ENCODE measurements around the gene TXNL1.

TXNL1 gene

DNA sequence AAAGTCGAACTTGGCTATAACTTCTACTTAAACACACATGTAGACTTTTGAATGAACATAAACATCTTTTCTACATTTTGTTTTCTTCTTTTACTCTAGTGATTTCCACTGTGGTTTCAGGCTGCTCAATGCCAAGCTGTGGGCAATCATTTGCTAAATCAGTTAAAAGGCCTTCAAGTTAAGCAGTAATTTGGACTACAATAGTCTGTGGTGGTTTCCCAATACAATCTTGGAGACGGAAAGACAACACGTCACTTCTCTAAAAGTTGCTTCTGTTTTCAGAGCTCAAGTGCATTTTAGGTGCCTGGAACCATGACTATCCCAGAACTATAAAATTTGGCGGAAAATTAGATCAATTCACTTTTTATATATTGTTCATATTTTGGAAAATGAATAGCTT, 69.4 kb downstream of the TXNL1 start:
- no peak overlapping the region for H3K4me3 ChIP-seq (ENCODE audit: insufficient read length, low read depth)
- H3K27me3 ChIP-seq (ENCODE audit: insufficient read depth, insufficient read length) = no peaks in the 10 kb centered on the region
- H3K4me1 ChIP-seq (ENCODE audit: insufficient read depth, insufficient read length) = no peaks in the 10 kb centered on the region
- no peaks in the 10 kb centered on the region for H3K36me3 ChIP-seq (ENCODE audit: insufficient read depth, insufficient read length, low read length)
- DNase-seq (ENCODE audit: low read depth, low spot score) = no peak
- no peaks in the 10 kb centered on the region for H3K9me3 ChIP-seq (ENCODE audit: insufficient read depth, low read length)
- H3K9ac ChIP-seq (ENCODE audit: insufficient read length, low read depth) = no peak overlapping the region
- no peak for TF ChIP-seq ZNF274 (IDR thresholded peaks at IDR 0.05; ENCODE audit: low read depth, low read length)
- no peak for TF ChIP-seq SUZ12 (IDR thresholded peaks at IDR 0.05; ENCODE audit: extremely low read depth, insufficient read depth, insufficient read length)
- no peak for TF ChIP-seq YY1 (IDR thresholded peaks at IDR 0.05; ENCODE audit: insufficient read depth, insufficient read length)

DNA sequence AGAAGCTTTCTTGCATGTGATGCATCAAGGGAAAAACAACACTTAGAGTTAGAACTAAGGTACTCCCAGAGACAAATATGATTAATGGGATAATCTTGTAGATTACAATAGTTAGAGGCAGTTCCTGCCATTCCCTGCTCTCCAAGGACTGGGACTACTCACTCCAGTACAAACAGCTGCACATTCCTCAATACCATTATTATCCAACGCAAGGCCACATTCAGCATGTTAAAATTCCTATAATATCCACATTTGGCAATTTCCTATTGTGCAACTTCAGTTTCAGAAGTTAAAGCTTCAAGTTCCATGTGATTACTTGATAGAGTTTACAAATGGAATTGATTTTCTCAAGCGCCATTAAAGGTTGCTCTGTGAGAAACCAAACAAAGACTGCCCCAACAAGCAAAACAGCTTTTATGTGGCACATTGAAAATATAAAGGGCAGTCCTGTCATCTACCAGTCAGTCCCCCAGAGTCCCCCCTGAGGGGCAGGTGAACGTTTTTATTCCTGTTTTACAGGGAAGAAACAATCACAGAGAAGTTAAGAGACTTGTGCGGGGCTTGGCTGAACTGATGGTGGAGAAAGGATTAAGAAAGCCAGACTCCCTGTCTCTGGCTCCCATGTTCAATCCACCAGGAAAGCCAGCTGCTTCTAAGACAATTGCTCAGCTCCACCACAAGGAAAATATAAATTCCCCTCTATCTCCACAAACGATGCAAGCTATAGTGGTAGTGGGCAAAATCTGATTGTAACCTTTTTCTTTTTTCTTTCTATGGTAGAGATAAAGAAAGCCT, 72.6 kb downstream of the TXNL1 start:
- Histone ChIP-seq H3K27me3 (ENCODE audit: insufficient read depth, insufficient read length) (no peaks in the 10 kb centered on the region), H3K9me3 (ENCODE audit: insufficient read depth, low read length) (peaks cover 4% of the 10 kb centered on the region; the same call in 1 of the 2 replicates), H3K9ac (ENCODE audit: insufficient read length, low read depth) (no peak overlapping the region), H3K4me3 (ENCODE audit: insufficient read length, low read depth) (no peak overlapping the region), H3K36me3 (ENCODE audit: insufficient read depth, insufficient read length, low read length) (no peaks in the 10 kb centered on the region), H3K4me1 (ENCODE audit: insufficient read depth, insufficient read length) (no peaks in the 10 kb centered on the region)
- no peak for TF ChIP-seq SUZ12 (IDR thresholded peaks at IDR 0.05; ENCODE audit: extremely low read depth, insufficient read depth, insufficient read length)
- no peak for TF ChIP-seq YY1 (IDR thresholded peaks at IDR 0.05; ENCODE audit: insufficient read depth, insufficient read length)
- TF ChIP-seq ZNF274 (IDR thresholded peaks at IDR 0.05; ENCODE audit: low read depth, low read length) = no peak
- DNase-seq (ENCODE audit: low read depth, low spot score) = no peak

DNA sequence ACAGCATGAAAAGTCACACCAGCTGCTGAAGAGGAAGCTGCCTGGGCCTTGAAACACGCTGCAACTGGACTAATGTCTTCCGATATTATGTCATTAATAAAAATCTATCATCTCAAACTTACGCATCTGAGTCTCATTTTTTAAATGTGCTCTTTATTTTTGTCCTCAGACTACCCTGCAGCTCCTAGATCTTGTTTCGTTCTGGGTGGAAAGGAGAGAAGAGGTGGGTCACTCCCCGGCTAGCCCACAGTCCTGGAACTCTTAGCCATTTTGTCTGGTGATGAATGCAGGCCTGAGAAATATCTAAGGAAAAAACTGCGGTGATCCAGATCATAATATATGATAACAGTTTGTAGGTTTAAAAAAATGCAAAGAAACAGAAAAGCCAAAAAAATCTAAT, 73.3 kb downstream of the TXNL1 start:
- H3K4me3 ChIP-seq (ENCODE audit: insufficient read length, low read depth) = no peak overlapping the region
- peaks cover 4% of the 10 kb centered on the region; the same call in 1 of the 2 replicates for H3K9me3 ChIP-seq (ENCODE audit: insufficient read depth, low read length)
- DNase-seq (ENCODE audit: low read depth, low spot score) = no peak
- no peaks in the 10 kb centered on the region for H3K27me3 ChIP-seq (ENCODE audit: insufficient read depth, insufficient read length)
- TF ChIP-seq SUZ12 (IDR thresholded peaks at IDR 0.05; ENCODE audit: extremely low read depth, insufficient read depth, insufficient read length) = no peak
- no peak for TF ChIP-seq ZNF274 (IDR thresholded peaks at IDR 0.05; ENCODE audit: low read depth, low read length)
- no peak for TF ChIP-seq YY1 (IDR thresholded peaks at IDR 0.05; ENCODE audit: insufficient read depth, insufficient read length)
- no peak overlapping the region for H3K9ac ChIP-seq (ENCODE audit: insufficient read length, low read depth)
- H3K36me3 ChIP-seq (ENCODE audit: insufficient read depth, insufficient read length, low read length) = no peaks in the 10 kb centered on the region
- H3K4me1 ChIP-seq (ENCODE audit: insufficient read depth, insufficient read length) = no peaks in the 10 kb centered on the region

DNA sequence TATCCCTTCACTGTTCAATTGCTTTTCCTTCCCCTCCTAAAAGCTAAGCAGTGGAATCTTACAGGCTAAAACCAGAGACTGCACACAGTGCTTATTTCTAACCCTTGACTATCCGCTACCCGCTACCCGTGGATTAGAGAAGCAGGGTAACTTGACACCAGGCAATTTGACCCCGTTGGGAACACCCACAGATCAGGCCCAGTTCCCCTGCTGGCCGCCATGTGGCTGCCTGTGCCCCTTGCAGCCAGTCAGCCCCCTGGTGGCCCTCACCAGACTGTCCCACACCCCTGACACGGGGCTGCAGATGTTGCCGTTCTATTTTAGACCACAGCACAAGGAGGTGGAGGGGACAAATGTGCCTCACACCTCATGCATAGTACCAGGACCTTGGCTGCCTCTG, 74.8 kb downstream of the TXNL1 start:
- TF ChIP-seq YY1 (IDR thresholded peaks at IDR 0.05; ENCODE audit: insufficient read depth, insufficient read length) = no peak
- TF ChIP-seq ZNF274 (IDR thresholded peaks at IDR 0.05; ENCODE audit: low read depth, low read length) = no peak
- no peak for TF ChIP-seq SUZ12 (IDR thresholded peaks at IDR 0.05; ENCODE audit: extremely low read depth, insufficient read depth, insufficient read length)
- Histone ChIP-seq H3K4me1 (ENCODE audit: insufficient read depth, insufficient read length) (no peaks in the 10 kb centered on the region), H3K27me3 (ENCODE audit: insufficient read depth, insufficient read length) (no peaks in the 10 kb centered on the region), H3K9ac (ENCODE audit: insufficient read length, low read depth) (no peak overlapping the region), H3K9me3 (ENCODE audit: insufficient read depth, low read length) (peaks cover 4% of the 10 kb centered on the region; the same call in 1 of the 2 replicates), H3K36me3 (ENCODE audit: insufficient read depth, insufficient read length, low read length) (no peaks in the 10 kb centered on the region), H3K4me3 (ENCODE audit: insufficient read length, low read depth) (no peak overlapping the region)
- DNase-seq (ENCODE audit: low read depth, low spot score) = no peak

DNA sequence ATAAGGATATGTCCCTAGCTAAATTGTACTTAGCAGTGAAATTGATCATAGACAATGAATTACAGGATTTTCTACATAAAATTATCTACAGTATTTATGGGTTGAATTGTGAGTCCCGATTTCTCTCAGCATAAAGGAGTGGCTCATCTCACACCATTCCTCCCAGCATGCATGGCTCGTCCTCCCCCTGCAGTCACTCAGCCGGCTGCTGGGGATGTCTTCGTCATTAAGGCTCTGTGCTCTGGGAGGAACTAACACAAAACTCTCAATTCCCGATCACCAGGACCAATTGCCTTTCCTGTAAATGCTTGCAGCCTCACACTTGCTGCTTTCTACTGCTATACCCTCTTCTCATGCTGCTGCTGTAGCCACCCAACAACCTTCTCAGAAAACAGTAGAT, 75.9 kb downstream of the TXNL1 start:
- Histone ChIP-seq H3K27me3 (ENCODE audit: insufficient read depth, insufficient read length) (no peaks in the 10 kb centered on the region), H3K9ac (ENCODE audit: insufficient read length, low read depth) (no peak overlapping the region), H3K36me3 (ENCODE audit: insufficient read depth, insufficient read length, low read length) (no peaks in the 10 kb centered on the region), H3K4me3 (ENCODE audit: insufficient read length, low read depth) (no peak overlapping the region), H3K4me1 (ENCODE audit: insufficient read depth, insufficient read length) (no peaks in the 10 kb centered on the region), H3K9me3 (ENCODE audit: insufficient read depth, low read length) (peaks cover 4% of the 10 kb centered on the region; the same call in 1 of the 2 replicates)
- TF ChIP-seq SUZ12 (IDR thresholded peaks at IDR 0.05; ENCODE audit: extremely low read depth, insufficient read depth, insufficient read length) (no peak), ZNF274 (IDR thresholded peaks at IDR 0.05; ENCODE audit: low read depth, low read length) (no peak), YY1 (IDR thresholded peaks at IDR 0.05; ENCODE audit: insufficient read depth, insufficient read length) (no peak)
- no peak for DNase-seq (ENCODE audit: low read depth, low spot score)

DNA sequence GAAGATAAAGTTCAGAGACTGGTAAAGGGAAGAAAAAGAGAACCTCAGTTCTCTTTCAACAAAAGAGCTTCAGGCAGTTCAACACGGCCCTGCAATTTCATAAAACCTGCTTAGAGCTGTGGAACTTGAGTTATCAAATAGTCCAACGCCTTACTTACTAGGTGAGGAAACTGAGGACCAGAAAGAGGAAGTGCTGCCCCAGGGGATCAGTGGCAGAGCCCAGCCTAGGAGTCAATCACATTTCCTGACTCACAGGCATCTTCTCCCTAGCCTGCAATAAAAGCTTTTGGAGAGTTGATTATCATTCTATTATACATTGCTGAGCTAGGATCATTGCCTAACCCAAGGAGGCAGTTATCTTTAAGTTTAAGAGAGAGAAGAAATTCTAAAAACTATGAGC, 77.4 kb downstream of the TXNL1 start:
- TF ChIP-seq ZNF274 (IDR thresholded peaks at IDR 0.05; ENCODE audit: low read depth, low read length) (no peak), SUZ12 (IDR thresholded peaks at IDR 0.05; ENCODE audit: extremely low read depth, insufficient read depth, insufficient read length) (no peak), YY1 (IDR thresholded peaks at IDR 0.05; ENCODE audit: insufficient read depth, insufficient read length) (no peak)
- H3K4me3 ChIP-seq (ENCODE audit: insufficient read length, low read depth) = no peak overlapping the region
- H3K4me1 ChIP-seq (ENCODE audit: insufficient read depth, insufficient read length) = no peaks in the 10 kb centered on the region
- peaks cover 4% of the 10 kb centered on the region; the same call in 1 of the 2 replicates for H3K9me3 ChIP-seq (ENCODE audit: insufficient read depth, low read length)
- DNase-seq (ENCODE audit: low read depth, low spot score) = no peak
- no peaks in the 10 kb centered on the region for H3K36me3 ChIP-seq (ENCODE audit: insufficient read depth, insufficient read length, low read length)
- no peaks in the 10 kb centered on the region for H3K27me3 ChIP-seq (ENCODE audit: insufficient read depth, insufficient read length)
- H3K9ac ChIP-seq (ENCODE audit: insufficient read length, low read depth) = no peak overlapping the region

DNA sequence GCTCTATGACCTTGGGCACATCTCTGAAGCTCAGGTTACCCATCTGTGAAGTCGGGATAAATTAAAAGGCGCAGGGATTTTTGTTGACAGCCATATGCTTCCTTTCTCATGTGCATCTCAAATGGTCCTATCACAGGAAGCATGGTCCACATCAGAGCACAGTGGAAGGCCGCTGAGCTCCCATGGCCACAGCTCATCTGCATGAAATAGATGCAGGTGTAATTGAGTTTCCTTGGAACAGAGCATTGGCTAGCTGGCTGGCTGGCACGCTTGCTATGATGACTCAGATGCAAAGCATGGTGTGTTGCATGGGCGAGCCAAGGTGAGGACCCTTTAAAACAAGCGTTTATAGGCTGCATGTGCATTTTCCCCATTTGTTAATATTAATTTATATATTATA, 79.3 kb downstream of the TXNL1 start:
- TF ChIP-seq YY1 (IDR thresholded peaks at IDR 0.05; ENCODE audit: insufficient read depth, insufficient read length) = no peak
- TF ChIP-seq ZNF274 (IDR thresholded peaks at IDR 0.05; ENCODE audit: low read depth, low read length) = no peak
- TF ChIP-seq SUZ12 (IDR thresholded peaks at IDR 0.05; ENCODE audit: extremely low read depth, insufficient read depth, insufficient read length) = no peak
- peaks cover 4% of the 10 kb centered on the region; the same call in 1 of the 2 replicates for H3K9me3 ChIP-seq (ENCODE audit: insufficient read depth, low read length)
- no peak overlapping the region for H3K4me3 ChIP-seq (ENCODE audit: insufficient read length, low read depth)
- DNase-seq (ENCODE audit: low read depth, low spot score) = no peak
- no peak overlapping the region for H3K9ac ChIP-seq (ENCODE audit: insufficient read length, low read depth)
- no peaks in the 10 kb centered on the region for H3K27me3 ChIP-seq (ENCODE audit: insufficient read depth, insufficient read length)
- no peaks in the 10 kb centered on the region for H3K36me3 ChIP-seq (ENCODE audit: insufficient read depth, insufficient read length, low read length)
- H3K4me1 ChIP-seq (ENCODE audit: insufficient read depth, insufficient read length) = no peaks in the 10 kb centered on the region
